ENCODE data around the gene MUC4.

The MUC4 gene

DNA sequence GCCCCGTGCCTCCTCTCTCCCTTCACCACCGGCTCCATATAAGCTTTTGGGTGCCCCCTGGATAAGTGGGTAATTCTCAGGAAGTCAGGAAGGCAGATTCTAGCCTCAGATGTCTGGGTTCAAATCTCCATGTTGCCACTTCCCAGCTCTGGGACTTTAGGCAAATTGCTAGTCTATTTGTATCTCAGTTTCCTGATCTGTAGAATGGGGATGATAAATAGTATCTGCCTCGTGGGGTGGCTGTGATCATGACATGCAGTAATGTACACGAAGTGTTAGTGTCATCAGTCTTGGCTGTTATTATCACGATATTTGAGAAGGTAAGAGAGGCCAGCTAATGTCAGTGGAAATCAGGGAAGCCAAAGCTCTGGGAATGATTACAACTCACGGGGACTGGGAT, 43.3 kb downstream of the MUC4 start:
- Histone ChIP-seq H2AFZ (ENCODE audit: low read length) (no peak overlapping the region), H3K36me3 (ENCODE audit: insufficient read depth, low read length) (no peaks in the 10 kb centered on the region), H3K4me2 (ENCODE audit: low read length) (no peak overlapping the region), H3K27ac (ENCODE audit: low read depth, low read length, poor library complexity, severe bottlenecking) (no peak overlapping the region), H3K79me2 (ENCODE audit: insufficient read depth, low read length) (no peaks in the 10 kb centered on the region), H3K4me1 (ENCODE audit: insufficient read depth, low read length, severe bottlenecking) (no peaks in the 10 kb centered on the region), H3K4me3 (ENCODE audit: low read depth, low read length, poor library complexity, severe bottlenecking) (no peak overlapping the region), H4K20me1 (ENCODE audit: insufficient read depth, low read length) (no peaks in the 10 kb centered on the region), H3K9ac (ENCODE audit: low read length) (no peak overlapping the region), H3K9me2 (ENCODE audit: low read depth, low read length) (no peaks in the 10 kb centered on the region), H3F3A (ENCODE audit: insufficient read depth, low read length) (no peaks in the 10 kb centered on the region), H3K9me3 (ENCODE audit: low read length) (no peaks in the 10 kb centered on the region), H3K27me3 (ENCODE audit: insufficient read depth, low read length) (peaks cover 16% of the 10 kb centered on the region; the same call in 1 of the 2 replicates)
- TF ChIP-seq EZH2 (IDR thresholded peaks at IDR 0.05; ENCODE audit: borderline replicate concordance, low read length): no peak
- TF ChIP-seq, protein P1, sequence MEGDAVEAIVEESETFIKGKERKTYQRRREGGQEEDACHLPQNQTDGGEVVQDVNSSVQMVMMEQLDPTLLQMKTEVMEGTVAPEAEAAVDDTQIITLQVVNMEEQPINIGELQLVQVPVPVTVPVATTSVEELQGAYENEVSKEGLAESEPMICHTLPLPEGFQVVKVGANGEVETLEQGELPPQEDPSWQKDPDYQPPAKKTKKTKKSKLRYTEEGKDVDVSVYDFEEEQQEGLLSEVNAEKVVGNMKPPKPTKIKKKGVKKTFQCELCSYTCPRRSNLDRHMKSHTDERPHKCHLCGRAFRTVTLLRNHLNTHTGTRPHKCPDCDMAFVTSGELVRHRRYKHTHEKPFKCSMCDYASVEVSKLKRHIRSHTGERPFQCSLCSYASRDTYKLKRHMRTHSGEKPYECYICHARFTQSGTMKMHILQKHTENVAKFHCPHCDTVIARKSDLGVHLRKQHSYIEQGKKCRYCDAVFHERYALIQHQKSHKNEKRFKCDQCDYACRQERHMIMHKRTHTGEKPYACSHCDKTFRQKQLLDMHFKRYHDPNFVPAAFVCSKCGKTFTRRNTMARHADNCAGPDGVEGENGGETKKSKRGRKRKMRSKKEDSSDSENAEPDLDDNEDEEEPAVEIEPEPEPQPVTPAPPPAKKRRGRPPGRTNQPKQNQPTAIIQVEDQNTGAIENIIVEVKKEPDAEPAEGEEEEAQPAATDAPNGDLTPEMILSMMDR (IDR thresholded peaks at IDR 0.05; ENCODE audit: low read length): no peak

DNA sequence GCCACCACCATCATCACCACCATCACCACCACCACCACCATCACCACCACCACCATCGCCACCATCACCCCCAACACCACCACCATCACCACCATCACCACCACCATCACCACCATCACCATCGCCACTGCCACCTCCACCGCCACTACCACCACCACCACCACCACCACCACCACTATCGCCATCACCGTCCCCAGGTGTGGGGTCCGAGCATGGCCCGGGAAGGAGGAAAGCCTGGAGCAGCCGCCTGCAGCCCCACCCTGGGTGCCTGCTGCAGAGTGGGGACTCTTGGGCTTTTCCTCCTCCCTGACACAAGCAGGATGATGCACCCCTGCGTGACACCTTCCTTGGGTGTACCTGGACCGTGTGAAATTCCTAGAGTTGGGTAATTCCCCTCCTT, 43.9 kb downstream of the MUC4 start:
- Histone ChIP-seq H2AFZ (ENCODE audit: low read length) (no peak overlapping the region), H3K9me3 (ENCODE audit: low read length) (no peaks in the 10 kb centered on the region), H3K9me2 (ENCODE audit: low read depth, low read length) (no peaks in the 10 kb centered on the region), H3K4me3 (ENCODE audit: low read depth, low read length, poor library complexity, severe bottlenecking) (no peak overlapping the region), H3K27me3 (ENCODE audit: insufficient read depth, low read length) (peaks cover 17% of the 10 kb centered on the region; the same call in 1 of the 2 replicates), H4K20me1 (ENCODE audit: insufficient read depth, low read length) (no peaks in the 10 kb centered on the region), H3K4me1 (ENCODE audit: insufficient read depth, low read length, severe bottlenecking) (no peaks in the 10 kb centered on the region), H3K36me3 (ENCODE audit: insufficient read depth, low read length) (no peaks in the 10 kb centered on the region), H3K9ac (ENCODE audit: low read length) (no peak overlapping the region), H3K27ac (ENCODE audit: low read depth, low read length, poor library complexity, severe bottlenecking) (no peak overlapping the region), H3K79me2 (ENCODE audit: insufficient read depth, low read length) (no peaks in the 10 kb centered on the region), H3K4me2 (ENCODE audit: low read length) (no peak overlapping the region), H3F3A (ENCODE audit: insufficient read depth, low read length) (no peaks in the 10 kb centered on the region)
- TF ChIP-seq, protein P1 (IDR thresholded peaks at IDR 0.05; ENCODE audit: low read length): no peak
- no peak for TF ChIP-seq EZH2 (IDR thresholded peaks at IDR 0.05; ENCODE audit: borderline replicate concordance, low read length)

DNA sequence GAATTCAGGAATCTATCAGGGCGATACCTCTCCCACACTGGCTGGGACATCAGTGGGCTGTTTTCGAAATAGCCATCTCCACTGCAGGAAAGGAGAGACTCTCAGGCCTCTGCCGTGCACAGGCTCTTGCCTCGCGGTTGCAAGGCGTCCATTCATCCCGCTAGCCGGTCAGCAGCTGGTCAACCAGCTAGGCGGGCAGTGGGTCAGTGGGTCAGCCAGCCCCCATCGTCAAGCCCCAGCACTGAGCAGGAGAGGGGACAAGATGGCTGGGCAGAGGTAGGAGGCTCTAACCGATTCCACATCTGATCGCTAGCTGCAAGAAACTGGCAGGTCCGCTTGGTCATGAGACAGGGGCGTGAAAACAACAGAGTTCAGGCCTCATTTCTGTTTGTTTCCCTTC, 45.1 kb downstream of the MUC4 start:
- no peaks in the 10 kb centered on the region for H3K9me2 ChIP-seq (ENCODE audit: low read depth, low read length)
- H3K9me3 ChIP-seq (ENCODE audit: low read length): no peaks in the 10 kb centered on the region
- H3F3A ChIP-seq (ENCODE audit: insufficient read depth, low read length): no peaks in the 10 kb centered on the region
- H3K27ac ChIP-seq (ENCODE audit: low read depth, low read length, poor library complexity, severe bottlenecking): no peak overlapping the region
- no peak overlapping the region for H3K4me3 ChIP-seq (ENCODE audit: low read depth, low read length, poor library complexity, severe bottlenecking)
- H3K79me2 ChIP-seq (ENCODE audit: insufficient read depth, low read length): no peaks in the 10 kb centered on the region
- no peaks in the 10 kb centered on the region for H3K4me1 ChIP-seq (ENCODE audit: insufficient read depth, low read length, severe bottlenecking)
- H4K20me1 ChIP-seq (ENCODE audit: insufficient read depth, low read length): no peaks in the 10 kb centered on the region
- H3K36me3 ChIP-seq (ENCODE audit: insufficient read depth, low read length): no peaks in the 10 kb centered on the region
- no peak overlapping the region for H2AFZ ChIP-seq (ENCODE audit: low read length)
- no peak overlapping the region for H3K4me2 ChIP-seq (ENCODE audit: low read length)
- H3K27me3 ChIP-seq (ENCODE audit: insufficient read depth, low read length): peaks cover 17% of the 10 kb centered on the region; the same call in 1 of the 2 replicates
- no peak for TF ChIP-seq EZH2 (IDR thresholded peaks at IDR 0.05; ENCODE audit: borderline replicate concordance, low read length)
- TF ChIP-seq, protein P1 (IDR thresholded peaks at IDR 0.05; ENCODE audit: low read length): no peak
- H3K9ac ChIP-seq (ENCODE audit: low read length): no peak overlapping the region

Data from OCI-LY1 (cell line).